ENCODE data around the gene NRN1L. TPM values are rescaled to one million over a fixed set of nuclear protein-coding genes. Genes with fewer than 3 reads are reported as not detected.

Gene NRN1L
- total and polyA plus RNA-seq, 4 donors = 0.14 to 0.33 (median 0.23) TPM

- Histone ChIP-seq H3K27me3 (ENCODE audit: control insufficient read depth in 4 of 4, insufficient read depth in 4 of 4, low read length in 3 of 4) (no peaks in the 10 kb centered on the region), H3K4me1 (ENCODE audit: control insufficient read depth in 4 of 4, insufficient read depth in 4 of 4, low read length in 3 of 4) (peaks cover 14 to 54% (median 42%) of the 10 kb centered on the region in 4 donors), H3K27ac (ENCODE audit: low read depth in 1 of 2, low read length in 2 of 2) (no peak overlapping the region), H3K4me3 (ENCODE audit: low read depth in 1 of 3, low read length in 3 of 3) (no peak overlapping the region), H3K36me3 (ENCODE audit: control insufficient read depth in 4 of 4, insufficient read depth in 3 of 4, low read depth in 1 of 4, low read length in 3 of 4) (no peaks in the 10 kb centered on the region), H3K9me3 (ENCODE audit: control insufficient read depth in 4 of 4, low read length in 3 of 4) (no peaks in the 10 kb centered on the region), H3K9ac (ENCODE audit: low read depth in 1 of 2, low read length in 2 of 2) (no peak overlapping the region)
- TF ChIP-seq HNF4G (IDR thresholded peaks at IDR 0.05) (no peak), YY1 (IDR thresholded peaks at IDR 0.05) (no peak), REST (IDR thresholded peaks at IDR 0.05) (no peak), MAX (IDR thresholded peaks at IDR 0.05) (no peak), FOXA1 (IDR thresholded peaks at IDR 0.05) (no peak), TAF1 (conservative IDR thresholded peaks at IDR 0.05) (no peak), JUND (IDR thresholded peaks at IDR 0.05) (no peak), RAD21 (IDR thresholded peaks at IDR 0.05) (no peak), RXRA (IDR thresholded peaks at IDR 0.05) (no peak), CTCF (IDR thresholded peaks at IDR 0.05; ENCODE audit: low read depth, low read length, missing input control) (no peak), GABPA (IDR thresholded peaks at IDR 0.05 in 1 of 2, conservative IDR thresholded peaks at IDR 0.05 in 1 of 2) (no peak), ZBTB33 (IDR thresholded peaks at IDR 0.05) (no peak)
- DNase-seq (ENCODE audit: low spot score) = no peak
- 89% methylated on average over 4 of the region's 4 CpGs for WGBS
These were observed 40.2 kb upstream of the NRN1L start for GRCh38 chr16:67844497-67844896.

GRCh38 chr16:67845291-67846062 is 39.2 kb upstream of the NRN1L start:
- 82% methylated on average over 5 of the region's 5 CpGs for WGBS
- Histone ChIP-seq H3K9ac (ENCODE audit: low read depth in 1 of 2, low read length in 2 of 2) (peak overlapping the region; percentile 80 to 81), H3K4me1 (ENCODE audit: control insufficient read depth in 4 of 4, insufficient read depth in 4 of 4, low read length in 3 of 4) (peaks cover 14 to 54% (median 42%) of the 10 kb centered on the region in 4 donors), H3K27ac (ENCODE audit: low read depth in 1 of 2, low read length in 2 of 2) (peak overlapping the region; percentile 89 to 97), H3K36me3 (ENCODE audit: control insufficient read depth in 4 of 4, insufficient read depth in 3 of 4, low read depth in 1 of 4, low read length in 3 of 4) (no peaks in the 10 kb centered on the region), H3K4me3 (ENCODE audit: low read depth in 1 of 3, low read length in 3 of 3) (peak overlapping the region; percentile 60 to 84 (median 80)), H3K9me3 (ENCODE audit: control insufficient read depth in 4 of 4, low read length in 3 of 4) (no peaks in the 10 kb centered on the region), H3K27me3 (ENCODE audit: control insufficient read depth in 4 of 4, insufficient read depth in 4 of 4, low read length in 3 of 4) (no peaks in the 10 kb centered on the region)
- no peak for DNase-seq (ENCODE audit: low spot score)
- TF ChIP-seq YY1 (IDR thresholded peaks at IDR 0.05) = no peak
- TF ChIP-seq TAF1 (conservative IDR thresholded peaks at IDR 0.05) = no peak
- no peak for TF ChIP-seq MAX (IDR thresholded peaks at IDR 0.05)
- no peak for TF ChIP-seq NR2F2 (IDR thresholded peaks at IDR 0.05)
- TF ChIP-seq JUND (IDR thresholded peaks at IDR 0.05) = no peak
- no peak for TF ChIP-seq SP1 (IDR thresholded peaks at IDR 0.05)
- no peak for TF ChIP-seq GABPA (IDR thresholded peaks at IDR 0.05 in 1 of 2, conservative IDR thresholded peaks at IDR 0.05 in 1 of 2)
- TF ChIP-seq HNF4A (conservative IDR thresholded peaks at IDR 0.05) = no peak
- TF ChIP-seq ZBTB33 (IDR thresholded peaks at IDR 0.05) = no peak
- no peak for TF ChIP-seq FOXA2 (IDR thresholded peaks at IDR 0.05)
- no peak for TF ChIP-seq RAD21 (IDR thresholded peaks at IDR 0.05)
- TF ChIP-seq RXRA (IDR thresholded peaks at IDR 0.05) = no peak
- TF ChIP-seq ATF3 (IDR thresholded peaks at IDR 0.05) = no peak
- TF ChIP-seq FOXA1 (IDR thresholded peaks at IDR 0.05) = no peak
- no peak for TF ChIP-seq EGR1 (IDR thresholded peaks at IDR 0.05; ENCODE audit: low read depth in 2 of 2)
